Head of caudate nucleus (tissue), 42 donors: Measurements from ENCODE around the gene LCTL.

Experiments used
- DNase-seq, 42 donors: peaks; one replicate each; pipeline versions ENCODE4 v3.0.0 to v3.0.0-alpha.2; 2020 to 2021; ENCODE audit warnings: mixed read lengths in 7 of 42
- intact Hi-C: fragments of 100-400 bp; cut with DNase I; formaldehyde crosslinking; loops from one replicate; pipeline ENCODE4 v1.15.0; 2022

The LCTL gene, protein sequence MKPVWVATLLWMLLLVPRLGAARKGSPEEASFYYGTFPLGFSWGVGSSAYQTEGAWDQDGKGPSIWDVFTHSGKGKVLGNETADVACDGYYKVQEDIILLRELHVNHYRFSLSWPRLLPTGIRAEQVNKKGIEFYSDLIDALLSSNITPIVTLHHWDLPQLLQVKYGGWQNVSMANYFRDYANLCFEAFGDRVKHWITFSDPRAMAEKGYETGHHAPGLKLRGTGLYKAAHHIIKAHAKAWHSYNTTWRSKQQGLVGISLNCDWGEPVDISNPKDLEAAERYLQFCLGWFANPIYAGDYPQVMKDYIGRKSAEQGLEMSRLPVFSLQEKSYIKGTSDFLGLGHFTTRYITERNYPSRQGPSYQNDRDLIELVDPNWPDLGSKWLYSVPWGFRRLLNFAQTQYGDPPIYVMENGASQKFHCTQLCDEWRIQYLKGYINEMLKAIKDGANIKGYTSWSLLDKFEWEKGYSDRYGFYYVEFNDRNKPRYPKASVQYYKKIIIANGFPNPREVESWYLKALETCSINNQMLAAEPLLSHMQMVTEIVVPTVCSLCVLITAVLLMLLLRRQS

DNA sequence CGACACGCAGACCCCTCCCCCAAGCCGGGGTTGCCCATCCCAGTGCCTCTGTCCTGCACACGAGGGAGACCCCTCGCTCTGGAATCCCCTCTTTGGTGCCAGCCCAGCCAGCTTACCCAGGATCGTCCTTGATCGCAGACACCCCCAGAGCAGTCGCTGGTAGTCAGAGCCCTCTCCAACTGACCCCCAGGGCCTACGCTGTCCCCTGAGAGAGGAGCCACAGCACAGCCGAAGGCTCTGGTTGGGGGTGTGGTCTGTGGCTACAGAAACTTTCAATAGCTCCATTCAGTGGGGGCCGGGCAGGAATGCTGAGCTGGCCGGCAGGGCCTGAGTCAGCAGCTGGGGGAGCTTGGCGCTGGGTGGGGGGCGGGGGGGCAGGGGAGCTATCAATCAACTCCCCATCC, at the start of gene LCTL:
TSS of gene LCTL (minus strand) at position 258 of the 404 bp plus-strand sequence. CDS start 633 bp downstream, outside the sequence.
- intact Hi-C loops = no loop called here
- peak in 30 of 42 donors; percentile 13 to 77 (median 43) for DNase-seq

DNA sequence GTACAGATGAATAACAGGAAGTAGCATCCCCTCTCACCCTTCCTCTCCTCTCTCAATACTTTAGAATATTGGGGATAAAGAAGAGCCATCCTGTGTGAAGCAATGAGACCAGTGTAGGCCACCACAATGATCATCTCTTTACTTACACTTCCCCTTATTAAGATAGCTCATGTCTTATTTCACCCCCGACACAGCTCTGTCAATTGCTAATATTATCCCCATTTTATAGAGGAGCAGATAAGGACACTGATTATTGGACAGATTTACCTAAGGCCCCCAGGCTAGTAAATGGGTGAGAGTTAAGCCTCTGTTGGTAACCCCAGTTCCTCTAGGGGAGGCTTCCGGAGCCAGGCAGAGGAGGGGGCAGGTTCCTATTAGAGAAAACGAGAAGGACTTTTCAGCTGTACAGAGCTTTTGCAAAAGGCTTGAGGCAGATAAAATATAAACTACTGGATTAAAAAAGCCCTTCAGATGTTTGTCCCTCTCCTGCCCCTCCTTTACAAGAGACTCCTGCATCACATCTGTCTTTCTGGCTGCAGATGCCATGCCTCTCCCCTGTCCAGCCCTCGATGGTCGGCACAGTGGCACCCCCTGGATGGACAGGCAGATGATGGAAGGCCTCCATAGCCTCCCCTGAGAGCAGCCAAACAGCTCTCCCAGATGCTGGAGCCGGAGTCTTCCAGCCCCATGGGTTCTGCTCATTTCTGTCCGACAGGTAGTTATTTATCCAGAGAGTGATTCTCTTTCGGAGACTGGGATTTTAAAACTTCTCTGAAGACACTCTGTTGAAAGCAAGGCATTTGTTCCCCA, 49.4 kb upstream of the LCTL start:
- intact Hi-C loops = loop anchor here (10.0 kb wide), 2 partner anchors 90 to 160 kb away; partner anchors contain the start of gene SMAD6
- peak in 1 of 42 donors; percentile 14 for DNase-seq

DNA sequence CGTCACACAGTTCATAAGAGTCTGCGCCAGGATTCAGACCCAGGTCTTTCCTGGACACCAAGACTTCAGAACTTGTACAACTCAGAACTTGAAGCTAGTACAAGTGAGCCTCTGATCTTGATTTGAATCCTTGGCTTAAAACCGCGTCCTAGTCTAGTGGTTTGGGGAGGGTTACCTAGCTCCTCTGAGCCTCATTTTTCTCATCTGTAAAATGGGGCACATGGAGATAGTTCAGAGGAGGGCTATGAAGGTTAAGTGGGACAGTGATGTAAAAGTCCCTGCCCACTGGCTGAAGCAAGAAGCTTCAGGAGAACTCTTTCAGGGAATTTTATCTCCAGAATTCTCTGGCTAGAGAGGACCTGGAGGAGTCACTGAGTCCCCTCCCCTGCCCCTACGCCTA, 48.7 kb upstream of the LCTL start:
- DNase-seq = no peak
- intact Hi-C loops = loop anchor here (10.0 kb wide), 2 partner anchors 90 to 160 kb away; partner anchors contain the start of gene SMAD6

DNA sequence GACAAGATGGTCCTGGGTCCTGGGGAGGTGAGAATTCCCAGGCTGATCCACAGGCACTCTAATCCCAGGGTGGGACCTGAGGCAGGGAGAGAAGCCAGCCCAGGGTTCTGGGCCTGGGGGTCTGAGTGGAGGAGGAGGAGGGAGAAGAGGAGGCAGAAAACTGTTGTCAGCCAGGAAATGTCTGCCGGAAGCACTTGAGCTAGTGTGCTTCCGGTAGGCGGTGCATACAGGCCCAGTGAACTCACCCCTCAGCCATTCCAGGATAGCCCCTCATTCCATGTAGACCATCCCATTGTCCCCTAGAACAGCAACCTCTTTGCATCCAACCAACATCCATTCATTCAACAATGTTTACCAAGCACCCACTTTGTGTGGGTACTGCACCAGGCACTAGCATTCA, 47.9 kb upstream of the LCTL start:
- no peak for DNase-seq
- intact Hi-C loops = loop anchor here (10.0 kb wide), 2 partner anchors 91 to 161 kb away; partner anchors contain the start of gene SMAD6

DNA sequence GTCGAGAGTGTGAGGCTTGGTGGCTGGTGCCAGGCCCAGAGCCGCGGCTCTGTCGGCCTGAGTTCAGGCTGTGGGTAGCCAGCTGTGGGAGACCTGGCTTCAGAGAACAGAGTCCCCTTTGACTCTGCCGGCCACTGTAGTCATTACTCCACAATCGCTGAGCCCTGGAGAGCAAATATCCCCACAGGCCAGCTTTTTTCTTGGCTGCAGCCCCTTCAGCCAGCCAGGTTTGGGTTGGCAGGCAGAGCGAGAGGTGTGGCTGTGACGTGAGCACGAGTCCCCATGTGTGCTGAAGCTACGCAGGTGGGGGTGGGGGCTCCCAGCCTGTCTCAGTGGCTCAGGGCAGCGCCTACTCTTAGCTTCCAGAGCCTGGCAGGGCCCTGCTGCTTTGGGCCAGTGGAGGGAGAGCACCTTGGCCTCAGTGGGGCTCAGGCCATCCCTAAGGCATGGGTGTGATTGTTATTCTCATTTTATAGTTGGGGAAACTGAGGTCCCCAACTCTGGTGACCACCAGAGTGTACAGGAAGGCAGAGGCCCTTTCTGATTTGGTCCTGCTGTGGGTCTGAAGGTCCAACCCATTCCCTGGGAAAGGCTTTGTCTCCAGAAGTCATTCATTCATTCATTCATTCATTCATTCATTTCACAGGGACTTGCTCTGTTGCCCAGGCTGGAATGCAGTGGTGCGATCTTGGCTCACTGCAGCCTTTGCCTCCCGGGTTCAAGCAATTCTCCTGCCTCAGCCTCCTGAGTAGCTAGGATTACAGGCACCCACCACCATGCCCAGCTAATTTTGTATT, 45.7 kb upstream of the LCTL start:
- DNase-seq = peak in 12 of 42 donors; percentile 11 to 56 (median 24)
- intact Hi-C loops = loop anchor here (10.0 kb wide), 2 partner anchors 93 to 163 kb away; partner anchors contain the start of gene SMAD6

DNA sequence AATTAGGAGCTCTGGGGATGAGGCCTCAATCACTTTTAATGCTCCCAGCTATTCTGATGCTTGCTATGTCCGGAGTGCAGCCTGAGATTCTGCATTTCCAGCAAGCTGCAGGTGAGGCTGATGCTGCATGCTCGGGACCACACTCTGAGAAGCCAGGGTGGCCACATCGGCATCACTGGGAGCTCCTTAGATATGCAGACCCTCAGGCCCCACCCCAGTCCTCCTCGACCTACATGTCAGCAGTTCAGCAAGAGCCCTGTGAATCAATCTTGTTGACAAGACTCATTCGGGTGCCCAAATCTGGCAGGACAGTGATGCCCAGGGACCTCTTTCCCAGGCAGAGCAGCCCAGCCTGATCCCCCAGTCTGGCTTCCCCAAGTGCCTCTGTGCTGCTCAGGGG, 44.1 kb upstream of the LCTL start:
- intact Hi-C loops = loop anchor here (10.0 kb wide), 2 partner anchors 95 to 165 kb away; partner anchors contain the start of gene SMAD6
- no peak for DNase-seq

DNA sequence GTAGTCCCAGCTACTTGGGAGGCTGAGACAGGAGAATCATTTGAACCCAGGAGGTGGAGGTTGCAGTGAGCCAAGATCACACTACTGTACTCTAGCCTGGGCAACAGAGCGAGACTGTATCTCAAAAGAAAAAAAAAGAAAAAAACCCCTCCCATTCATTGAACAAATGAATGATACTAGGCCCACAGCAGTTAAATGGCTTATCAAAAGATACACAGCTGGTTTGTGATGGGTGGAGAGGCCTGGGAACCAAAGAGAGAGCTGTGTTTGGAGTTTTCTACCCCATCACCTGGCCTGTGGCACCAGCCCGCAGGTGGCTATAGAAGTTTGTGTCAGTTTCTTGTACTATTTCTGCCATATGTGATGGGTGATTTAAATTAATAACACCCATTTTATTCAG, 43.1 kb upstream of the LCTL start:
- intact Hi-C loops = no loop called here
- no peak for DNase-seq

DNA sequence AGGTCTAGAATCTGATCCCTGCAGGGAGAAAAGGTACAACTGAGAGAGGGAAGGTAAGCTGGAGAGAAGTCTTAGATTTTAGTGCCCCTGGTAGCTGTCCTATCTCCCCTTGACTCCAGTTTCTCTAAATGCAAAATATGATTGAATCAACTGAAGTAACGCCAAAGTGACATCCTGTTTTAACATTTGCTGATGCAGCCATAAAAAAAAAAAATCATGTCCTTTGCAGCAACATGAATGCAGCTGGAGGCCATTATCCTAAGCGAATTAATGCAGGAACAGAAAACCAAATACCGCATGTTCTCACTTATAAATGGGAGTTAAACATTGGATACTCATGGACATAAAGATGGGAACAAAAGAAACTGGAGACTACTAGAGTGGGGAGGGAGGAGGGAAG, 42.4 kb upstream of the LCTL start:
- no peak for DNase-seq
- intact Hi-C loops = no loop called here

DNA sequence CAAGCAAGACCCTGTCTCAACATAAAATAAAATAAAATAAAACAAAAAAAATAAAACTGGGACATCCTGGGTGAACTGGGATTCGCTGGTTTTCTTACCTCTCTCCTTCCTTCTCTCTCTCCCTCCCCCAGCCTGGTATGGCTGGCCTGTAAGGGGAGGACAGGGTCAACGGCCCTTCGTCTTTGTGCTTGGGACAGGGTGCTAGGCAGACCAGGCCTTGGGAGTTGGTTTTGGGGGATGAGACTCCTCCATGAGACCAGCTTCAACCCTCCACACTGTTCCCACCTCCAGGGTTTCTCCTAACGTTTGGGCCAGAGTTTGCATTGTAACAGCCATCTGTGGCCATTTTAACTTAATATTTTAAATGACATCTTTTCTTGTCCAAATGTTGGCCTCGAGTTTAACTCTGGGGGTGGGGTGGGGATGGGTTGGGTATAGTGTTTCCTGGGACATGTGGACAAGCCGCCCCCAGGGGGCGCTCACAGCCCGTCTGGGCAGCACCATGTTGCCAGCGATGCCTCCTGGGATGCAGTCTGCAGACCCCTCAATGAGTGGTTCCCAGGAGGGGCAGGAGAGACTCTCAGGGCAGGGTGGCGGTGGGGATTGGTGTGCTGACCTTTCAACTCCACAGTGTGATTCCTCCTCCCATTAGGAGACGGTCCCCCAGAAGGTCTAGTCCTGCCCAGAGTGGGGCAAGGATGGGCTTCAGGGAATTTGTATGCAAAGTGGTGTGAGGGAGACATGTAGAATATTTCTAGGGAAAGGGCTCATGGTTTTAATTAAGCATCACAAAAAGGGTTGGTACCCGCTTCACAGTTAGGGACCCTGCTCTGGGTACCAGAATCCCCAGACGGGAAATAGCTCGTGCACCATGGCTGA, 37.7 kb upstream of the LCTL start:
- peak in 41 of 42 donors; percentile 21 to 76 (median 54) for DNase-seq

DNA sequence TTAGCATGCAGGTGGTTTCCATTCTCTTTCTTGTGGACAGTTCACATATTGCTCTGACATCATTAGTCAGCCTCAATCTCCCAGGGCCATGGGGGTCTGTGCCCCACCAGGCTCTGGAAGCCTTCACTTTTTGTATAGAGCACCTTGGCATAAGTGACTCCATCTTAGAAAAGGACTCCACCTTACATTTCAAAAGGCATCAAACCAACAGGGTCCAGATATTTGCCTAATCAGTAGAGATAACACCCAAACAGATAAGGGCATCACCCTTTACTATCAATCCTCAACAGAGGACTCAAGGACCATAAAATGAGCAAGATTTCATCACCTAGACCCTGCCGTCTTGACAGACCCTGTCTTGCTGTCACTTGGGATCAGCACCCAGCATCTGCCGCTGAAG, 35.7 kb upstream of the LCTL start:
- no peak for DNase-seq
- intact Hi-C loops = no loop called here

More for the DNA sequence above, 37.7 kb upstream of the LCTL start:
- intact Hi-C loops = no loop called here

DNA sequence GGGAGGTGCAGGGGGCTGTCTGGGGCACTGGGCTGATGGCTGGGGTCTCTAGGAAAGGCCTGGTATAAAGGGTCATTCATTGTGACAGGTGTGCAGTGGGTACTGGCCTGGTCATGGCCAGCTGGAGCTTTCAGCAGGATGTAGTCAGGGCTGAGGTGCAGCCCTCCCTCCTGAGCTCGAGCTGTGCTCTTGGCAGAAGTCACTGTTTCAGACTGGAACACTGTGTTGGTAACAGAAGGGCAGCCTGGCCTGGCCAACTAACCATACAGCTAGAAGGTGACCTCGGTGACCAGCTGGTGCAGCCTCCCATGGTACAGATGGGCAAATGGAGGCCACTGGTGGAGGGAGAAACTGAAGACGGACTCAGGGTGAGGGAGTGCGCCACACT, 34.4 kb upstream of the LCTL start:
- intact Hi-C loops = no loop called here
- DNase-seq = no peak

DNA sequence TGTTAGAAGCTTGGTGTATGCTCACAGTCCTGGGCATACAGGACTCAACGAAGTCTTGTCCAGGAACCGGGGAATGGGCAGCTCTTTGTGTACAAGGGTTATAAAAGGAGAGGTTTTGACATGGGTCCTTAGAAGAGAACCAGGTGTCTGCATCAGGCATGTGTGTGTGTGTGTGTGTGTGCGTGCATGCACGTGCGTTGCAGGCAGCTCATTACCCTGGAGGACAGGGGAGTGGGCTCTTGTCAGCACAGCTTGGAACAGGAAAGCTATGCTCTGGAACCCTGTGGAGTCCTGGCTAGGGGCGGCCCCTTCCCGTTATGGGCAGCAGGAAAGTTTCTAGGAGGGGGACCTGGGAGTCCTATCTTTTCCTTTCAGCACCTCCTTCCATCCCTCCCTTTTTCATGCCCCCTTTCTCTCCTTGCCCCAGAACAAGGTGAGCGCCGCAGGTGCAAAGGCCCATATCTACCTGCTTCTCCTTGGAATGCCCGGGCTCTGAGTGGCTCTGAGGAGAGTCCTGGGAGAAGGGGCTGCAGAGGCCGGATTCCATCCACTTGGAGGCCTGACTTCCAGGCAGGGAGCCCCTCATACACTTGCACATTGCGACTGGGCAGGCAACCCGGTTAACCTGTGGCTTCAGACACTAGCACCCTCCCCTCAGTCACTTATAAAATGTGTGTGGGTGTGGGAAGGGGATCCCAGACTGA, 33.9 kb upstream of the LCTL start:
- DNase-seq = no peak
- intact Hi-C loops = no loop called here

DNA sequence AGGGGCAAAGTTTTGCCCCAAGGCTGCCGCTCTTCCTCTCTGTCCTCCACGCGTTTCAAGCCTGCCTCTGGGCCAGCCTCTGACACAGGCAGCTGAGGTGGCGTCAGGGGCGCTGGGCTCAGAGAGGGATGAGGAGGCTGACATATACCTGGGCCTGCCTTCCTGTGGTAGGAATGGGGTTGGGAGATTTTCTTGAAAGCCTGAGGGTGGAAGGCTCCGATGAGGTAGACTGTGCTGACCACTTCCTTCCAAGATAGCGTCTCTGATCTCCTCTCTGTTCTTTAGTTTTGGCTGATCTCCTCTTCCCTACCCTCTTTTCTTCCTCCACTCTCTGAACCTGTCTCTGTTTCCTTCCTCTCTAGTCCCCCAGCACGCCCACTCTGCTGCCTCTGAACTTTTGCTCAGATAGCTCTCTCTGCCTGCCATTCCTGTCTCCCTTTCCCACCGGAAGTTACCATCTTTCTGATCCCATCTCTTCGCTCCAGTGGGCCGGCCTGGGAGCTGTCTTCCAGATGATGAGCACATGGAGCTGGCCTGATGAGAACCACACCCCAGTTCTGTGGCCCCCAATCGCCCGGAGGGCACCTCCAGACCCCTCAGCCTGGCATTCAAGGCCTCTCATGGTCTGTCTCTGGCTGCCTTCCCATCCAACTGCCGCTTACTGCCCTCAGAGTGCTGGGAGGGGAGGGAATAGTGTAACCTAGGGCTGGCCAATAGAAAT, 32.5 kb upstream of the LCTL start:
- no peak for DNase-seq
- intact Hi-C loops = no loop called here

DNA sequence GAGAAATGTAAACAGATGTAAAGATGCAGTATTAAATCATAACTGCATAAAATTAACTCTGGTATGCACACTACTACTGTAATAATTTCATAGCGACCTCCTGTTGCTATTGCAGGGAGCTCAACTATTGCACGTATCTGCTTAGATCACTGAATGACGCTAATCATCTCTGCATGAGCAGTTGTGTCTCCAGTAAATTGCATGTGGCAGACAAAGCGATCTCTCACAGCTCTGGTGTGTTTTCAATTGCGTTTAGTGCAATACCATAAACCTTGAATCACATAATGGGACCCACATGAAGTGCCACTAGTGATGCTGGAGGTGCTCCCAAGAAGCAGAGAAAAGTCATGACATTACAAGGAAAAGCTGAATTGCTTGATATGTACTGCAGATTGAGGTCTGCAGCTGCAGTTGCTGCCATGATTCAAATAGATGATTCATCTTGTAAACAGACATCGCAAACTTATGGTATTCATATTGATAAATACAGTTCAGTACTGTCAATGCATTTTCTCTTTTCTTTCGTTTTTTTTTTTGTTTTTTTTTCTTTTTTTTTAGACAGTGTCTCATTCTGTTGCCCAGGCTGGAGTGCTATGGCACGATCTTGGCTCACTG, 30.2 kb upstream of the LCTL start:
- intact Hi-C loops = no loop called here
- DNase-seq = no peak

DNA sequence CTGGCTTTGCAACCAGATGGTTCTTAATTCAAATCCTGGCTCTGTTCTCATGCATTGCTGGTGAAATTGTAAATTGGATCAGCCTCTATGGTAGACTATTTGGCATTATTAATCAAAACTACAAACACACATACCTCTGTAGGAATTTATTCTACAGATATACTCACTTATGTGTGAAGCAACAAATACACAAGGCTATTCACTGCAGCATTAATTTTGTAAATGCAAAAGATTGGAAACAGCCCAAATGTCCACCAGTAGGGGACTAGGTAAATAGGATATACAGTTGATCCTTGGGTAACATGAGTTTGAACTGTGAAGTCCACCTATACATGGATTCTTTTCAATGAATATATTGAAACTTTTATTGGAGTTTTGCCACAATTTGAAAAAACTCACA, 29.5 kb upstream of the LCTL start:
- DNase-seq = no peak
- intact Hi-C loops = no loop called here

DNA sequence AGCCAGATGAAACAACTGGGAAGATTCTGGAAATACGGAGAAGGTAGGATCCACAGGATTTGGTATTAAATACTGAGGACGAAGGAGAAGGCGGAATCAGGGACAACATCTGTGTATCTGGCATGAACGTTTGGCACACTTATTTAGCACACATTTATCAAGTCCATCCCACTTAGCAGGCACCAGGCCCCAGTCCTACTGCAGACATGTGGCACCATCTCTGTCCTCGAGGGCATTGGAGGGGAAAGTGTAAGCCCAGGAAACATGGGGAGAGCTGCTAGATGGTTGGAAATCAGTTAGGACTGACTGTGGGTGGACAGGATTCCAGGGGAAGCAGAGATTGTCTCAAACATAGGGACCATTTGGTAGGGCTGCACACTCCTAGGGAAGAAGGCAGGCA, 29.0 kb upstream of the LCTL start:
- intact Hi-C loops = no loop called here
- no peak for DNase-seq
